Measurements from ENCODE around the gene GALNT11. TPM values are rescaled to one million over a fixed set of nuclear protein-coding genes. Genes with fewer than 3 reads are reported as not detected.

Gene GALNT11
- total RNA-seq, 4 donors from 2014 or later: 59.5 to 87.6 (median 74.9) TPM

GRCh38 chr7:152120210-152120609 lies 94.7 kb downstream of the GALNT11 start:
- no peak for DNase-seq
- no peak for TF ChIP-seq POLR2A (IDR thresholded peaks at IDR 0.05)
- TF ChIP-seq, protein P1, sequence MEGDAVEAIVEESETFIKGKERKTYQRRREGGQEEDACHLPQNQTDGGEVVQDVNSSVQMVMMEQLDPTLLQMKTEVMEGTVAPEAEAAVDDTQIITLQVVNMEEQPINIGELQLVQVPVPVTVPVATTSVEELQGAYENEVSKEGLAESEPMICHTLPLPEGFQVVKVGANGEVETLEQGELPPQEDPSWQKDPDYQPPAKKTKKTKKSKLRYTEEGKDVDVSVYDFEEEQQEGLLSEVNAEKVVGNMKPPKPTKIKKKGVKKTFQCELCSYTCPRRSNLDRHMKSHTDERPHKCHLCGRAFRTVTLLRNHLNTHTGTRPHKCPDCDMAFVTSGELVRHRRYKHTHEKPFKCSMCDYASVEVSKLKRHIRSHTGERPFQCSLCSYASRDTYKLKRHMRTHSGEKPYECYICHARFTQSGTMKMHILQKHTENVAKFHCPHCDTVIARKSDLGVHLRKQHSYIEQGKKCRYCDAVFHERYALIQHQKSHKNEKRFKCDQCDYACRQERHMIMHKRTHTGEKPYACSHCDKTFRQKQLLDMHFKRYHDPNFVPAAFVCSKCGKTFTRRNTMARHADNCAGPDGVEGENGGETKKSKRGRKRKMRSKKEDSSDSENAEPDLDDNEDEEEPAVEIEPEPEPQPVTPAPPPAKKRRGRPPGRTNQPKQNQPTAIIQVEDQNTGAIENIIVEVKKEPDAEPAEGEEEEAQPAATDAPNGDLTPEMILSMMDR (IDR thresholded peaks at IDR 0.05): no peak
- Histone ChIP-seq H3K9me3 (no peaks in the 10 kb centered on the region), H3K27ac (no peak overlapping the region), H3K36me3 (peaks cover 41 to 54% of the 10 kb centered on the region in 2 donors), H3K4me3 (replicated peaks in 1 of 3) (no peak overlapping the region), H3K4me1 (no peaks in the 10 kb centered on the region), H3K27me3 (no peaks in the 10 kb centered on the region)
- intact Hi-C loops (cut with DNase I): no loop called here
- 97 to 98% methylated on average over 6 of the region's 6 CpGs for WGBS, 2 donors

DNA sequence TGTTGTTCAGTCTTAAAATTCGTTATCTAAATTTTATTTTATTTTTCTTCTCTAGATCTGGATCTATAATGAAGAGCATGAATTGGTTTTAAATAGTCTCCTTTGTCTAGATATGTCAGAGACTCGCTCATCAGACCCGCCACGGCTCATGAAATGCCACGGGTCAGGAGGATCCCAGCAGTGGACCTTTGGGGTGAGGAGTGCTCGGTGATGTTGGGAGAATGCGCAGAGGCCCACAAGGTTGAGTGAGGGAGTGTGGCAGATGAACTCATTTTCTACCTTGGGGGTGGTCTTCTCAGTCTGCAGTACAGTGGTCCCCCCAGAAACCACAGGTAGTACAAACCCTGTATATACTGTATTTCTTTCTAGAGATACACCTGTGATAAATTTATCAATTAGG lies 95.3 kb downstream of the GALNT11 start:
- H3K36me3 ChIP-seq: peaks cover 41 to 54% of the 10 kb centered on the region in 2 donors
- no peaks in the 10 kb centered on the region for H3K27me3 ChIP-seq
- H3K4me1 ChIP-seq: no peaks in the 10 kb centered on the region
- intact Hi-C loops (cut with DNase I): no loop called here
- no peaks in the 10 kb centered on the region for H3K9me3 ChIP-seq
- WGBS, 2 donors: 96% methylated on average over 7 of the region's 7 CpGs
- no peak overlapping the region for H3K4me3 ChIP-seq (replicated peaks in 1 of 3)
- DNase-seq: no peak
- no peak overlapping the region for H3K27ac ChIP-seq
- TF ChIP-seq, protein P1 (IDR thresholded peaks at IDR 0.05): no peak
- TF ChIP-seq POLR2A (IDR thresholded peaks at IDR 0.05): no peak

DNA sequence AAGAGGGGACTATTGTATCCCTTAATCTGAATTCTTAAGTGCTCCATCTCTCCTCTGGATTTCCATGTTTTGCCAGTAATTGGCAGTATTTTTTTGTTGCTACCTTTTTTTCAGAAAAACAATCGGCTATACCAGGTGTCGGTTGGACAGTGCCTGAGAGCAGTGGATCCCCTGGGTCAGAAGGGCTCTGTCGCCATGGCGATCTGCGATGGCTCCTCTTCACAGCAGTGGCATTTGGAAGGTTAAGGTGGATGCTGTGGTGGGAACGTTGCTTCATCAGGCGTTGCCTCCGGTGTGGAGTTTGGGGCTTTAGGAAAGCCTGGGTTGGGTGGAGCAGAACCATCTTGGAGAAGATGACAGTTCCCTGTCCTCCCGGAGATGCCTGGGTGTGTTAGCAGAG lies 96.0 kb downstream of the GALNT11 start:
- Histone ChIP-seq H3K4me3 (replicated peaks in 1 of 3) (no peak overlapping the region), H3K27ac (no peak overlapping the region), H3K9me3 (no peaks in the 10 kb centered on the region), H3K27me3 (no peaks in the 10 kb centered on the region), H3K4me1 (no peaks in the 10 kb centered on the region), H3K36me3 (peaks cover 41 to 54% of the 10 kb centered on the region in 2 donors)
- 95 to 96% methylated on average over 9 of the region's 9 CpGs for WGBS, 2 donors
- no peak for DNase-seq
- TF ChIP-seq, protein P1 (IDR thresholded peaks at IDR 0.05): no peak
- no peak for TF ChIP-seq POLR2A (IDR thresholded peaks at IDR 0.05)
- intact Hi-C loops (cut with DNase I): no loop called here

- Histone ChIP-seq H3K36me3 (peaks cover 41 to 47% of the 10 kb centered on the region in 2 donors), H3K9me3 (no peaks in the 10 kb centered on the region), H3K27ac (no peak overlapping the region), H3K27me3 (no peaks in the 10 kb centered on the region), H3K4me1 (no peaks in the 10 kb centered on the region), H3K4me3 (replicated peaks in 1 of 3) (no peak overlapping the region)
- TF ChIP-seq, protein P1 (IDR thresholded peaks at IDR 0.05): no peak
- no peak for TF ChIP-seq POLR2A (IDR thresholded peaks at IDR 0.05)
- DNase-seq: no peak
- intact Hi-C loops (cut with DNase I): no loop called here
- WGBS, 2 donors: 100% methylated on average over 1 of the region's 1 CpG
These were observed 97.1 kb downstream of the GALNT11 start for GRCh38 chr7:152122540-152122939.

- H3K36me3 ChIP-seq: peaks cover 14 to 19% of the 10 kb centered on the region in 2 donors
- 85 to 91% methylated on average over 7 of the region's 7 CpGs for WGBS, 2 donors
- intact Hi-C loops (cut with DNase I): no loop called here
- no peaks in the 10 kb centered on the region for H3K4me1 ChIP-seq
- no peak for DNase-seq
- TF ChIP-seq, protein P1 (IDR thresholded peaks at IDR 0.05): no peak
- TF ChIP-seq POLR2A (IDR thresholded peaks at IDR 0.05): no peak
- H3K9me3 ChIP-seq: no peaks in the 10 kb centered on the region
- no peak overlapping the region for H3K27ac ChIP-seq
- no peak overlapping the region for H3K4me3 ChIP-seq (replicated peaks in 1 of 3)
- H3K27me3 ChIP-seq: no peaks in the 10 kb centered on the region
These were observed 101.3 kb downstream of the GALNT11 start for GRCh38 chr7:152126741-152127140.

Data from thyroid gland (tissue), 4 donors.